Loucy (cell line): Measurements from ENCODE around the gene AMIGO3.

Source experiments
- H2AFZ ChIP-seq: fragments of 200-600 bp; sonication (generic); 2 replicates; pipeline ENCODE4 v1.6.0; 2016; ENCODE audit warnings: antibody characterized with exemption, mild to moderate bottlenecking, low read length, moderate library complexity
- H3F3A ChIP-seq: fragments of 200-600 bp; 2 replicates; pipeline ENCODE4 v1.6.0; 2016; ENCODE audit warnings: antibody characterized with exemption, low read depth, mild to moderate bottlenecking
- H3K27me3 ChIP-seq: fragments of 200-600 bp; sonication (generic); 2 replicates; pipeline ENCODE4 v1.6.1; 2014; ENCODE audit warnings: low read length, mild to moderate bottlenecking; ENCODE audit not compliant: insufficient read depth, poor library complexity, severe bottlenecking
- H3K36me3 ChIP-seq: fragments of 200-600 bp; sonication (generic); 2 replicates; pipeline ENCODE4 v1.6.1; 2016; ENCODE audit warnings: low read length; ENCODE audit not compliant: insufficient read depth
- H3K4me1 ChIP-seq: fragments of 200-600 bp; sonication (generic); 2 replicates; pipeline ENCODE4 v1.5.1; 2014; ENCODE audit warnings: low read length, mild to moderate bottlenecking; ENCODE audit not compliant: insufficient read depth, poor library complexity, severe bottlenecking
- H3K4me2 ChIP-seq: fragments of 200-600 bp; sonication (generic); 2 replicates; pipeline ENCODE4 v1.6.0; 2014; ENCODE audit warnings: antibody characterized with exemption, low read length, low read depth, mild to moderate bottlenecking; ENCODE audit not compliant: poor library complexity, severe bottlenecking
- H3K4me3 ChIP-seq: fragments of 200-600 bp; sonication (generic); 2 replicates; pipeline ENCODE4 v1.5.1; 2014; ENCODE audit warnings: low read length, mild to moderate bottlenecking, mixed read lengths; ENCODE audit not compliant: poor library complexity, severe bottlenecking
- H3K79me2 ChIP-seq: fragments of 200-600 bp; sonication (generic); 2 replicates; pipeline ENCODE4 v1.6.1; 2014; ENCODE audit warnings: low read length; ENCODE audit not compliant: insufficient read depth
- H3K9ac ChIP-seq: fragments of 200-600 bp; sonication (generic); 2 replicates; pipeline ENCODE4 v1.6.0; 2014; ENCODE audit warnings: mild to moderate bottlenecking, low read depth, low read length, moderate library complexity; ENCODE audit not compliant: poor library complexity, severe bottlenecking
- H3K9me2 ChIP-seq: fragments of 200-600 bp; sonication (generic); replicated peaks from 2 replicates; pipeline ENCODE4 v1.6.1; 2016; ENCODE audit warnings: low read depth, low read length, mixed read lengths
- H3K9me3 ChIP-seq: fragments of 200-600 bp; sonication (generic); 2 replicates; pipeline ENCODE4 v1.6.1; 2014; ENCODE audit warnings: mild to moderate bottlenecking, antibody characterized with exemption, low read length, low read depth; ENCODE audit not compliant: insufficient read depth
- H4K20me1 ChIP-seq: fragments of 200-600 bp; sonication (generic); 2 replicates; pipeline ENCODE4 v1.6.0; 2014; ENCODE audit warnings: antibody characterized with exemption, low read length, mild to moderate bottlenecking; ENCODE audit not compliant: insufficient read depth, poor library complexity, severe bottlenecking
- CTCF ChIP-seq: fragments of 200-600 bp; sonication (generic); conservative IDR thresholded peaks from 2 replicates; pipeline ENCODE4 v1.5.1; 2014; ENCODE audit warnings: mild to moderate bottlenecking, antibody characterized with exemption, low read length
- EZH2phosphoT487 ChIP-seq: fragments of 200-600 bp; IDR thresholded peaks from 2 replicates; pipeline ENCODE4 v1.6.1; 2018; ENCODE audit warnings: antibody characterized with exemption, mild to moderate bottlenecking, moderate library complexity, borderline replicate concordance

The AMIGO3 gene

GRCh38 chr3:49721896-49722781 is 2.7 kb upstream of the AMIGO3 start:
- peaks cover 14% of the 10 kb centered on the region for H4K20me1 ChIP-seq
- TF ChIP-seq CTCF (no peak), EZH2phosphoT487 (no peak)
- H3K36me3 ChIP-seq: peaks cover 18% of the 10 kb centered on the region; the same call in 1 of the 2 replicates
- peaks cover 17% of the 10 kb centered on the region for H3K4me1 ChIP-seq
- H2AFZ ChIP-seq: no peak overlapping the region
- no peaks in the 10 kb centered on the region for H3F3A ChIP-seq
- peak overlapping the region; percentile 95 for H3K9ac ChIP-seq
- peak overlapping the region; percentile 89 for H3K4me3 ChIP-seq
- peak overlapping the region; percentile 88 for H3K4me2 ChIP-seq
- H3K9me2 ChIP-seq: no peaks in the 10 kb centered on the region
- H3K79me2 ChIP-seq: peaks cover 19% of the 10 kb centered on the region
- H3K9me3 ChIP-seq: no peaks in the 10 kb centered on the region
- H3K27me3 ChIP-seq: no peaks in the 10 kb centered on the region

- H3F3A ChIP-seq: no peaks in the 10 kb centered on the region
- peaks cover 17% of the 10 kb centered on the region for H3K4me1 ChIP-seq
- no peaks in the 10 kb centered on the region for H3K27me3 ChIP-seq
- TF ChIP-seq EZH2phosphoT487: no peak
- TF ChIP-seq CTCF: no peak
- H3K4me2 ChIP-seq: no peak overlapping the region
- H2AFZ ChIP-seq: no peak overlapping the region
- H3K9me3 ChIP-seq: no peaks in the 10 kb centered on the region
- peaks cover 14% of the 10 kb centered on the region for H4K20me1 ChIP-seq
- no peak overlapping the region for H3K9ac ChIP-seq
- H3K4me3 ChIP-seq: no peak overlapping the region
- H3K36me3 ChIP-seq: peaks cover 12% of the 10 kb centered on the region; the same call in 1 of the 2 replicates
- peaks cover 19% of the 10 kb centered on the region for H3K79me2 ChIP-seq
- no peaks in the 10 kb centered on the region for H3K9me2 ChIP-seq
Observed at GRCh38 chr3:49721596-49721895, 2.1 kb upstream of the AMIGO3 start.

- Histone ChIP-seq H3K9me3 (no peaks in the 10 kb centered on the region), H4K20me1 (peaks cover 14% of the 10 kb centered on the region), H2AFZ (no peak overlapping the region), H3K9ac (no peak overlapping the region), H3K4me3 (no peak overlapping the region), H3K36me3 (peaks cover 12% of the 10 kb centered on the region; the same call in 1 of the 2 replicates), H3K4me2 (no peak overlapping the region), H3K27me3 (no peaks in the 10 kb centered on the region), H3K4me1 (peaks cover 17% of the 10 kb centered on the region), H3K79me2 (peaks cover 19% of the 10 kb centered on the region), H3K9me2 (no peaks in the 10 kb centered on the region), H3F3A (no peaks in the 10 kb centered on the region)
- TF ChIP-seq CTCF (no peak), EZH2phosphoT487 (no peak)
Observed at GRCh38 chr3:49720855-49721595, 1.5 kb upstream of the AMIGO3 start.
